Measurements from ENCODE around the gene KLRD1.
"Not testable (repeated sequence)": the region's sequence is repeated elsewhere in the genome, so short reads cannot be mapped to it uniquely, and the experiment has no call there.

Gene KLRD1

DNA sequence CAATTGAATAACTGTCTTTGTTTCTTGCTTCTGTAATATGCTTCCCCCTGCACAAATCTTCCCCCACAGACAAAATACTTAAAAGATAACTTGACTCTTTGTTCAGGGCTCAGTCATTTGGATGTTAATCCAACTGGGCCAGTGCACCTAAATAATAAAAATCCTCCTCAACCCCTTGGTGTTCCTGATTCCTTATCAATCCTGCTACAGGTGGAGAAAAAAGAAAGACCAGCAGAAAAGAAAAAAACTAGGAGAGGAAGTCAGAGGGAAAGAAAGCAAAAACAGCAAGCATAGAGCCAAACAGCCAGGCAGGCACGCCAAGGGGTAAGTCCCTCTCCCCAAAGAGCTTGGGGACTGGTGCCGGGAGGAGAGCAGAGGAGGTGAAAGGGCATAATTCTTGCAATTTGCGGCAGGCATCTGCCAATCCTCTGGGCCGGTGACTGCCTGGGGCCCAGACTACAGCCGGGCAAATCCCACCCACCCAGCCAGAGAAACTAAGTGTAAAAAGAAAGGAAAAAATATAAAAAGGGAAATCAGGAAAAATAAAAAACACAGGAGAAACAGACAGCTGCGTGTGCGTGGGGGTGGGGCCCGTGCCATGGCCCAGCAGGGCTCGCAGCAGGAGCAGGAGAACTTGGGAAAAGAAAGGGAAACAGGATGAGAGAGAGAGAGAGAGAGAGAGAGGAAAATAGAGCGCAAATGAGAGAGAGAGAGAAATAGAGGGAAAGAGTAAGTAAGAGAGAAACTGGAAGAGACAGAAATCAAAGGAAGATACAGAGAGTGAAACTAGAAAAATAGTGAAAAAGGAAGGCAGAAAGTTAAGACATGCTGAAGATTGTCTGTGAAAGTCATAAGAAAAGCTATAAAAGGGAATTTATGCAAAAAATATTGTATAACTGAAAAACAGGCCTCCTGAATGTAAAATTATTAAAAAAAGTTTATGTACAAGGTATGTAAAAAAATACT lies 60.8 kb downstream of the KLRD1 start:
- no peak for DNase-seq (ENCODE audit: low read depth)

DNA sequence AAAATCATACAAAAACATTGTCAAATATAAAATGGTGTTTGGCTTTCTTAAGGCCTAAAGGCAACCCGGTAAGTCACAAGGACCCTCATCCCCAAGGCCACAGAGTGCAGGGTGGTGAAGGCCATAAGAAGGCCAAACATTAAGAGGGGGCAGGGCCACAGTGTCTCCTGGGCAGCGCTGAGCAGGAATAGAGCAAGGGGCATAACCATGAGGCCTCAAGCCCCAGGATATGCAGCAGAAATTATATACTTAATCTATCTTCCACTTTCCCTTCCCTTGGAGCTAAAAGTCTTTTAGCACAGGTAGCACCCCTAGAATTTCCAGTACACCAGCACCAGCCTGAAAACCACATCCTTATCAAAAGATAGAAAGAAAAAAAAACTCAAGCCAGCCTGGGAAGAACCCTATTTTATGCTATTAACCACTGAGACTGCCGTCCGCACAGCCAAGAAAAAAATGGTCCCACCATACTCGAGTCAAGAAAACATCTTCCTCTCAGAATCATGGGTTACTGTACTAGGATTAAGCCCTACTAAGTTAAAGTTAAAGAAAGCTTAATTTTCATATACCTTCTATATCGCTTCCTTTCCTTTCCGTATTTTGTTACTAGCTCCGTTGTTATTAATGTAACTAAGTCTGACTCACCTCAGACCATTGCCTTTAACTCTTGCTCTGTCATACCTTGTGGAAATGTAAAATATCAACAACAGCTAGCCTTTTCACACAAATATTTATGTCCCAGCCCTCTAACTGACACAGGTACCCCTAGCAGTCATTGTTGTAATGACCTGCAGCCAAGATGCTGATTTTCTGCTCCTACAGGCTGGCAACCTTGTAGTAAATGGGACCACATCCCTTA lies 62.1 kb downstream of the KLRD1 start:
- no peak for DNase-seq (ENCODE audit: low read depth)

GRCh38 chr12:10371893-10372535 lies 64.3 kb downstream of the KLRD1 start:
- not testable (repeated sequence) for DNase-seq (ENCODE audit: low read depth)

DNA sequence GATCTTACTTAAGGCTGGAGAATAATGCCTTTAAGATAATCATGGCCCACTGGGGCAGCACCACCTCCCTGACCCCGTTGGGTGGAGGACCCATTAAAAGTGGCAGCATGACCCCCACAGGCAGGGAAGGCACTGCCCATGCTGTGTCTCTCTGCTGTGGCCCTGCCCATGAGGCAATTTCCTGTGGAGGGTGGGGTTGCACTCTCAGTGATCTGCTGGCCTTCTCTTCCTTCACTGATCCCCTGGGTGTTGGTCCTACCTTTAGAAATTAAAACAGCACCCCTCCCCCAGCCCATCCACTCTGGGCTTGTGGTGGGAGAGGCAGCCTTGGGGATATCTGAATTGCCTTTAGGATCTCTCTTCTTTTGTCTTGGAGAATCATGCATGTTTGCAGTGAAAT lies 64.9 kb downstream of the KLRD1 start:
- no peak for DNase-seq (ENCODE audit: low read depth)

GRCh38 chr12:10374624-10375018 lies 67.0 kb downstream of the KLRD1 start:
- no peak for DNase-seq (ENCODE audit: low read depth)

DNA sequence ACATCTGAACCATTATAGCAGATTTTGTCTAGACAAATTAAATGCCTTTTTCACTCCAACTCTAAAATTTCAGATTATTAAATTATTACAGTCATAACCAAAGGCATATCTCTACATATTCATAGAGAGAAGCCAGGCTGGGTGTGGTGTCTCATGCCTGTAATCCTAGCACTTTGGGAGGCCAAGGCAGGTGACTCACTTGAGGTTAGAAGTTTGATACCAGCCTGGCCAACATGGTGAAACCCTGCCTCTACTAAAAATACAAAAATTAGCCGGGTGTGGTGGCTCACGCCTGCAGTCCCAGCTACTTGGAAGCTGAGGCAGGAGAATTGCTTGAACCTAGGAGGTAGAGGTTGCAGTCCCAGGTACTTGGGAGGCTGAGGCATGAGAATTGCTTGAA lies 71.1 kb downstream of the KLRD1 start:
- not testable (repeated sequence) for DNase-seq (ENCODE audit: low read depth)

Data from activated T-cell treated with anti-CD3 and anti-CD28 coated beads for 24 hours (primary cell).